Breast epithelium (tissue), 4 donors: Measurements from ENCODE around the gene FAM78A. TPM values are rescaled to one million over a fixed set of nuclear protein-coding genes. Genes with fewer than 3 reads are reported as not detected.

Experiments used
- DNase-seq, 2 donors: peaks; one replicate each; pipeline ENCODE4 v3.0.0-alpha.2; 2019; ENCODE audit warnings: low spot score in 2 of 2
- H3K27ac ChIP-seq, 2 donors: fragments of 200-600 bp; sonication (generic) in 1 of 2; one replicate each; pipeline ENCODE4 v1.5.1; 2016 to 2019; ENCODE audit warnings: mild to moderate bottlenecking in 1 of 2
- H3K27me3 ChIP-seq, 2 donors: fragments of 200-600 bp; sonication (generic) in 1 of 2; one replicate each; pipeline versions ENCODE4 v1.5.1 to v1.6.0; 2017 to 2019; ENCODE audit warnings: control low read depth in 1 of 2, mild to moderate bottlenecking in 1 of 2
- H3K36me3 ChIP-seq: fragments of 200-600 bp; one replicate; pipeline ENCODE4 v1.5.1; 2019
- H3K4me1 ChIP-seq, 2 donors: fragments of 200-600 bp; sonication (generic); one replicate each; pipeline ENCODE4 v1.5.1; 2016 to 2019; ENCODE audit warnings: control low read depth in 1 of 2
- H3K4me3 ChIP-seq, 3 donors: fragments of 200-600 bp; sonication (generic); 1 replicate in 2 of 3; 2 replicates in 1 of 3; pipeline ENCODE4 v1.5.1; 2016 to 2019; ENCODE audit warnings: mild to moderate bottlenecking in 3 of 3, moderate library complexity in 2 of 3
- H3K9me3 ChIP-seq, 2 donors: fragments of 200-600 bp; sonication (generic) in 1 of 2; one replicate each; pipeline ENCODE4 v1.5.1; 2016 to 2019; ENCODE audit warnings: control low read depth in 1 of 2
- POLR2A ChIP-seq: fragments of 450-650 bp; IDR thresholded peaks from one replicate; pipeline ENCODE4 v1.6.1; 2016; ENCODE audit warnings: antibody characterized with exemption, mild to moderate bottlenecking, moderate library complexity
- POLR2AphosphoS5 ChIP-seq, 3 donors: sonication (generic); formaldehyde crosslinking; IDR thresholded peaks; one replicate each; pipeline ENCODE4 v1.6.1; 2017; ENCODE audit warnings: antibody characterized with exemption in 3 of 3
- intact Hi-C: fragments of 100-400 bp; cut with DNase I; formaldehyde crosslinking; loops from one replicate; pipeline ENCODE4 v1.15.1; 2023; ENCODE audit warnings: low total_unique reads
- total RNA-seq, 3 donors: library from RNA; depleted of rRNA; stranded (reverse); fragments of >200 nt; gene quantifications; one replicate each; pipeline ENCODE4 v1.1.0, GENCODE V29; 2016
- TF ChIP-seq, protein P1 (sequence below), 3 donors: fragments of 450-650 bp; IDR thresholded peaks; one replicate each; pipeline ENCODE4 v1.5.1; 2016 to 2017; ENCODE audit warnings: antibody characterized with exemption in 3 of 3, mild to moderate bottlenecking in 3 of 3, moderate library complexity in 3 of 3

FAM78A gene
- total RNA-seq, 3 donors from 2014 or later, result 1.6 to 3.7 (median 2.5) TPM

DNA sequence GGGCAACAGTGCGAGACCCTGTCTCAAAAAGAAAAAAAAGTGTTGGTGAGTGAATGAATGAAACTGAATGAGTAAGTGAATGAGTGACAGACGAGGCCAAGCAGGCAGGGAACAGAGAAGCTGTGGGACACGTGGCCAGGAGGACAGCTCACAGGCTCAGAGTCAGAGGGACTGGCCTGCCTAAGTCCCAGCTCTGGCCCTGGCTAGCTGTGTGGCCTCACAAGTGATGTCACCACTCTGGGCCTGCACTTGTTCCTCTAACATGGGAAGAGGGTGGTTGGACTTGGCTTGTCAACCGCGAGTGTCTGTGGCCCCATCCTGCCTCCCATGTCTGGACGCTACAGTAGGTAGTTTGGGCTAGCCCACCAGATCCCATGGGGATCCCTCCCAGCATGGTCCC is 8.5 kb upstream of the FAM78A start:
- intact Hi-C loops, result no loop called here
- Histone ChIP-seq H3K36me3 (no peaks in the 10 kb centered on the region), H3K9me3 (no peaks in the 10 kb centered on the region), H3K4me1 (no peaks in the 10 kb centered on the region), H3K4me3 (no peak overlapping the region), H3K27ac (no peak overlapping the region), H3K27me3 (peaks cover 0 to 25% of the 10 kb centered on the region in 2 donors)
- no peak for TF ChIP-seq POLR2AphosphoS5 (IDR thresholded peaks at IDR 0.05)
- no peak for TF ChIP-seq POLR2A
- TF ChIP-seq, protein P1, sequence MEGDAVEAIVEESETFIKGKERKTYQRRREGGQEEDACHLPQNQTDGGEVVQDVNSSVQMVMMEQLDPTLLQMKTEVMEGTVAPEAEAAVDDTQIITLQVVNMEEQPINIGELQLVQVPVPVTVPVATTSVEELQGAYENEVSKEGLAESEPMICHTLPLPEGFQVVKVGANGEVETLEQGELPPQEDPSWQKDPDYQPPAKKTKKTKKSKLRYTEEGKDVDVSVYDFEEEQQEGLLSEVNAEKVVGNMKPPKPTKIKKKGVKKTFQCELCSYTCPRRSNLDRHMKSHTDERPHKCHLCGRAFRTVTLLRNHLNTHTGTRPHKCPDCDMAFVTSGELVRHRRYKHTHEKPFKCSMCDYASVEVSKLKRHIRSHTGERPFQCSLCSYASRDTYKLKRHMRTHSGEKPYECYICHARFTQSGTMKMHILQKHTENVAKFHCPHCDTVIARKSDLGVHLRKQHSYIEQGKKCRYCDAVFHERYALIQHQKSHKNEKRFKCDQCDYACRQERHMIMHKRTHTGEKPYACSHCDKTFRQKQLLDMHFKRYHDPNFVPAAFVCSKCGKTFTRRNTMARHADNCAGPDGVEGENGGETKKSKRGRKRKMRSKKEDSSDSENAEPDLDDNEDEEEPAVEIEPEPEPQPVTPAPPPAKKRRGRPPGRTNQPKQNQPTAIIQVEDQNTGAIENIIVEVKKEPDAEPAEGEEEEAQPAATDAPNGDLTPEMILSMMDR (IDR thresholded peaks at IDR 0.05), result no peak
- no peak for DNase-seq

DNA sequence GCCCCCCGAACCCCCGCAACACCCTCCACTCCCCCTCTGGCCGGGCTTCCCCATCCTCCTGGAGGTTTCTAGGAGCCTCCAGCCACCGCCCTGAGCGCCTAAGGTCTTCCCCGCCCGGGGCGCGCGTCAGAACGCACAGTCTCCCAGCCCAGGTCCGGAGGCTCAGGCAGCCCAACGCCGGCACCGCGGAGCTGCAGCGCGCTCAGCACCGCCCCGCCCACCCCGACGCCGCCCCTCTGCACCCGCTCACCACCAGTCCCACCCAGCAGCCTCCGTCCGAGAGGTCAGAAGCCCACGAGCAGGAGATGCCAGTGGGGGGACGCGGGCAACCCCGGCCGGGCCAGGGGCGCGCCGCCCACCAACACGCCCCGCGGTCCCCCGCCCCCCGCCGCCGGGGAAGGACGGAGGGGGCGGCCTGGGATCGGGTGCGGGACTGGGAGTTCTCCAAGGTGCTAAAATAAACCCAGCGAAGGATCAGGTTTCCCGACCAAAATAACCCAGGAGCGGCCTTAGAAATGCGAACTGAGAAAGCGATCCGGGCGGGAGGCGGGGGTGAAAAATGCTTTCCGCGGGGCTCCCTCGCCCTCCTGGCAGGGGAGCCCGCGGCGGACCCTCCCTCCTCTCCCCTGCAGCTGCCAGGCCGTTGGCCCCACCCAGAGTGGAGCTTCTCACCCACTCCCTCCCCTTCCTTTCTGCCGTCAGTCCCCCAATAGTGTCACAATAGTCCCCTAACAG is 6.5 kb upstream of the FAM78A start:
- no peaks in the 10 kb centered on the region for H3K4me1 ChIP-seq
- intact Hi-C loops, result no loop called here
- TF ChIP-seq POLR2AphosphoS5 (IDR thresholded peaks at IDR 0.05), result no peak
- no peak for TF ChIP-seq POLR2A
- TF ChIP-seq, protein P1 (IDR thresholded peaks at IDR 0.05), result no peak
- H3K36me3 ChIP-seq, result no peaks in the 10 kb centered on the region
- H3K4me3 ChIP-seq, result peak overlapping the region; percentile 9 to 58 (median 25)
- no peaks in the 10 kb centered on the region for H3K9me3 ChIP-seq
- H3K27ac ChIP-seq, result no peak overlapping the region
- H3K27me3 ChIP-seq, result peaks cover 0 to 25% of the 10 kb centered on the region in 2 donors
- no peak for DNase-seq

DNA sequence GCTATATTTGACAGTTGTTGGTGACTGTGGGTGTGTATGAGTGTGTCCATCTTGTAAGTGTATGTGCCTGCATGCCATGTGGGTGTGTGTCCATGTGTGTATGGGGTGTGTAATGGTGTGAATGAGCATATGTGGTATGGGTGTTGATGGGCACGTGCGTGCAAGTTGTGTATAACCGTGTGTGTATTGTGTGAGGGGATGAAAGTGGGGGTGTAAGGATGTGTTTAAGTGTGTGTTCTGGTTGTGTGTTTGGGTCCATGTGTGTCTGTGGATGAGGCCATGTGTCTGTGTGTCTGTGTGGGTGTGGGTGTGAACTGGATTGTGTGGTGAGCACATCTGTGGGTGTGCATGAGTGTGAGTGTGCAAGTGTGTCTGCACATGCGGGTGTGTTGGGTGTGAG is 5.9 kb upstream of the FAM78A start:
- Histone ChIP-seq H3K27ac (no peak overlapping the region), H3K4me1 (no peaks in the 10 kb centered on the region), H3K9me3 (no peaks in the 10 kb centered on the region), H3K4me3 (no peak overlapping the region), H3K36me3 (no peaks in the 10 kb centered on the region), H3K27me3 (peaks cover 0 to 25% of the 10 kb centered on the region in 2 donors)
- TF ChIP-seq POLR2AphosphoS5 (IDR thresholded peaks at IDR 0.05) (no peak), POLR2A (no peak)
- TF ChIP-seq, protein P1 (IDR thresholded peaks at IDR 0.05), result no peak
- intact Hi-C loops, result no loop called here
- DNase-seq, result no peak

DNA sequence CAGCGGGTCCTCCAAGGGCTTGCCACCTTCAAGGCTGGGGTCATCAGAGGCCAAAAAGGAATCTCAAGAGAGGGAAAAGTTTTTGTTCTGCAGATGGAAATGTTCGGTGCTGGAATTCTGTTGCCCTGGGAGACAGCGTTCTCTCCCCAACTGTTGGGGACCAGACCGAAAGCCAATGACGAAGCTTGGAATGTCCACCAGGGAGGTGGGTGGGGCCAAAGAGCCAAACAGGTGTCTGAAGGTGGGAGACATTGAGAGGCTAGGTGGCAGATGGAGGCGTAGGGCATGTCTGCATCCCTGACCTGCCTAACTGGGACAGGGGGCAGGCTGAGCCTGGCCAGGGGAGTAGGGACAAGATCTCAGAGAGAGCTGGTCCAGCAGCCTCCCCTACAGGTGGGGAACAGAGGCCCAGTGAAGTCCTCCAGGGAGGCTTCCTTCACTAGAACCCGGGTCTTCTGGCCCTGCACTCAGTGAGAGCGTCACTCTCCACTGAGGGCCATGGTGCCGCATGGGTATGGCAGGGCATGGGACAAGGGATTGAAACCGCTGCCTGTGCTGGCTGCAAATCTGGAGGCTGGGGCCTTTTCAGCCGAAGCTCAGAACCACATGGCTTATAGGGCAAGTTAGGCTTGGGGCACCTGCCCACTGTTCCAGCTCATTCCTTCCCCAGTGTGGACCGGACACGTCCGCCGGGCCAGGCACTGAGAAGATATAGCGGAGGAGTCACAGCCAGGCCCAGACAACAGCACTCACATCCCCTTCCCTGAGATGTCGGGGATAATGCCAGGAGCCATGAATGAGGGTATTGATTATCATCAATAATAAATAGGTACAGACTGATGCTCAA is 5.0 kb upstream of the FAM78A start:
- Histone ChIP-seq H3K27ac (no peak overlapping the region), H3K4me1 (no peaks in the 10 kb centered on the region), H3K36me3 (no peaks in the 10 kb centered on the region), H3K4me3 (no peak overlapping the region), H3K27me3 (peaks cover 0 to 25% of the 10 kb centered on the region in 2 donors), H3K9me3 (no peaks in the 10 kb centered on the region)
- intact Hi-C loops, result no loop called here
- DNase-seq, result no peak
- no peak for TF ChIP-seq POLR2A
- TF ChIP-seq, protein P1 (IDR thresholded peaks at IDR 0.05), result no peak
- TF ChIP-seq POLR2AphosphoS5 (IDR thresholded peaks at IDR 0.05), result no peak

DNA sequence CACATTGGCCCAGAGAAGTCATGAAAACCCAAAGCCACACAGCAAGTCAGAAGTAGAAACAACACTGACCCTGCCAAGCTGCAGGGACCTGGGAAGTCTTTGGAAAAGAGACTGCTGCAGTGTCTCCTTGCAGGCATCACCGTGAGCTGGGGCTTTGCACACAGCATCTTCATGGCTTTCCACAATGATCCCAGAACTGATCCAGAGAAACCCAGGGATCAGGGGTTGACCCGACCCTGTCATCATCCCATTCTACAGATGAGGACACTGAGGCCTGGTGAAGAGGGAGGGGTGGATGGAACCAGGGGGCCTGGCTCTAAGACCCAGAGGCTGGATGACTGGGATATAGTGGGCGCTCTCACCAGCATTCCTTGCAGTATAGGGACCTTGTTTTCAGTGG is 4.3 kb upstream of the FAM78A start:
- Histone ChIP-seq H3K27me3 (peaks cover 0 to 25% of the 10 kb centered on the region in 2 donors), H3K4me3 (no peak overlapping the region), H3K4me1 (no peaks in the 10 kb centered on the region), H3K27ac (no peak overlapping the region), H3K36me3 (no peaks in the 10 kb centered on the region), H3K9me3 (no peaks in the 10 kb centered on the region)
- no peak for DNase-seq
- TF ChIP-seq, protein P1 (IDR thresholded peaks at IDR 0.05), result no peak
- no peak for TF ChIP-seq POLR2A
- no peak for TF ChIP-seq POLR2AphosphoS5 (IDR thresholded peaks at IDR 0.05)
- intact Hi-C loops, result no loop called here
